Measurements from ENCODE around the gene ITFG1. TPM values are rescaled to one million over a fixed set of nuclear protein-coding genes. Genes with fewer than 3 reads are reported as not detected.
"Not testable (repeated sequence)": the region's sequence is repeated elsewhere in the genome, so short reads cannot be mapped to it uniquely, and the experiment has no call there.

ITFG1 gene
- total RNA-seq, 1 donor from 2014 or later, result 69.6 TPM

DNA sequence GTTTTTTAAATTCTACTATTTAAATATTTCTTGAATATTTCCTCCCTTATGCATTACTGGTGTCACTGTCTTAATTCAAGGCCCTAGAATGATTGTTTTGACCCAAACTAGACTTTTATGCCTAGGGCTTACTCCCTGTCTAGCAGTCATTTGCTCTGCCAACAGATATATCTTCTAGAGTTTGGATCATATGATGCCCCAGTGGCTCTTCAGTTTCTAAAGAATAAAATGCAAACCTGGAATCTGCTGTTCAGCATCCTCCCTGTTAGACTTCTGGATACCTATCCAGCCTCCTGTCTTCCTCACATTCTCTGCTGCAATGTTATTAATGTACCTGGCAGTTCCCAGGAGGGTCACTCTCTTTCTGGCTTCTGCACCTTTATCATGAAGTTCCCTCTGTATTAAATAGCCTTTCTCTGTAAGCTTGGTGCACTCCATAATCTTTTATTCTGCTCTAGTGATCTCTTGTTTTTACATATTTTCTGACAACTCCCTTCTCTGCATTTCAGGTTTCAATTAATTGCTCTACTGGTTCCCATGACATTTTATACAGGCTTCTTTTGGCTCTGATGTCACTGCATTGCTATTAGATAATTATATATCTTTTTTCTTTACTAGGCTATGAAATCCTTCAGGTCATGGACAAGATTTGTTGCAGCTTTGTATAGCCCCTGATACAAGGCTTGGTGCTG, 15.9 kb upstream of the ITFG1 start:
- DNase-seq (ENCODE audit: low spot score), result no peak
- intact Hi-C loops (cut with DNase I), result no loop called here

DNA sequence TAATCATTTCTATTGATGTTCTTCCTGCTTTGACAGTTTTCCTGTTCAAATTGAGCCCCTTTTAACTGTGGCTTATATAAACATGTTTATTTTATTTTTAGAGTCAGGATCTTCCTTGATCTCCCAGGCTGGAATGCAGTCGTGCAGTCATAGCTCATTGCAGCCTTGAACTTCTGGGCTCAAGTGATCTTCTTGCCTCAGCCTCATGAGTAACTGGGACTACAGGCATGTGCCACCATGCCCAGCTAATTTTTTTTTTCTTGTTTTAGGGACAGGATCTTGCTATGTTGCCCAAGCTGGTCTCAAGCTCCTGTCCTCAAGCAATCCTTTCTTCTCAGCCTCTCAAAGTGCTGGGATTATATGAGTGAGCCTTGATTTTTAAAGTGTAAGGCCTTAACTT, 14.9 kb upstream of the ITFG1 start:
- intact Hi-C loops (cut with DNase I), result no loop called here
- no peak for DNase-seq (ENCODE audit: low spot score)

DNA sequence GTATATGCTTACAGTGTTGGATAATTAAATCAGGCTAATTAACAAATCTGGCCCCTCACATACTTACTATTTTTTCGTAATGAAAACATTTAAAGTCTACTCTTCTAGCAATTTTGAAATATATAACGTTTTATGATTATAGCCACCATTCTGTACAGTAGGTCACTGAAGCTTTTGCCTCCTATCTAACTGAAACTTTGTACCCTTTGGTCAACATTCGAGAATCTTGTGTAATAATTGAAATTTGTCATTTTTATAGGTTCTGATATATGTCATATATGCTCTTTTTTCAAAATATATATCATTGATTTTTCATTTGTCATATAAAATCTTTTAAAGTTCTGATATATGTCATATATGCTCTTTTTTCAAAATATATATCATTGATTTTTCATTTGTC, 12.9 kb upstream of the ITFG1 start:
- intact Hi-C loops (cut with DNase I), result no loop called here
- DNase-seq (ENCODE audit: low spot score), result no peak

DNA sequence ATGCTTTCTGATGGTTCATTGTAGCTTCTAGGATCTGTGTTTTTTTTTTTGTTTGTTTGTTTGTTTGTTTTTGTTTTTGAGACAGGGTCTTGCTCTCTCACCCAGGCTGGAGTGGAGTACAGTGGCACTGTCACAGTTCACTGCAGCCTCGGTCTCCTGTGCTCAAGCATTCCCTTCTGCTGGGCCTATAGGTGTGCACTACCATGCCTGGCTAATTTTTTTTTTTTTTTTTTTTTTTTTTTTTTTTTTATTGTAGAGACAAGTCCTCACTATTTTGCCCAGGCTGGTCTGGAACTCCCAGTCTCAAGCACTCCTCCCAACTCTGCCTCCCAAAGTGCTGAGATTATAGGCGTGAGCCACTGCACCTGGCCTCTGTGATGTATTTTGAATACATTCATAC, 12.1 kb upstream of the ITFG1 start:
- intact Hi-C loops (cut with DNase I); DNase-seq (ENCODE audit: low spot score): not testable (repeated sequence)

DNA sequence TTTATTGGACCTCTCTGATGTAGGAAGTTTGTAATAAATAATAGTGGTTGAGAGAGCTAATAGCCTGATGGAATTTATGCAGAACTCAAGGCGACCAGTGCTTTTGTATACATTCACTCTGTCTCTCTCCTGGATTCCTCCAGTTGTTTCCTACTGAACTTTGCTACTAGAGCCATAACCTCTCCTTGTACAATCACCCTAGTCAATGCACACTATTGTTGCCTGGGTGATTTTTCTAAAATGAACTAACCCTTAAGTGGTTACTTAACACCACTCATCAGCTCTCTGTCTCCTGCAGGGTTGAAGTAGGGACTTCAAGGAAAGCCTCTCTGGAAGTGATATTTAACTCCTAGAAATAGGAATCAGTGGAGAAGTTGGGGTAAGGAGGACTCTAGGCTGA, 9.9 kb upstream of the ITFG1 start:
- intact Hi-C loops (cut with DNase I), result no loop called here
- DNase-seq (ENCODE audit: low spot score), result no peak

DNA sequence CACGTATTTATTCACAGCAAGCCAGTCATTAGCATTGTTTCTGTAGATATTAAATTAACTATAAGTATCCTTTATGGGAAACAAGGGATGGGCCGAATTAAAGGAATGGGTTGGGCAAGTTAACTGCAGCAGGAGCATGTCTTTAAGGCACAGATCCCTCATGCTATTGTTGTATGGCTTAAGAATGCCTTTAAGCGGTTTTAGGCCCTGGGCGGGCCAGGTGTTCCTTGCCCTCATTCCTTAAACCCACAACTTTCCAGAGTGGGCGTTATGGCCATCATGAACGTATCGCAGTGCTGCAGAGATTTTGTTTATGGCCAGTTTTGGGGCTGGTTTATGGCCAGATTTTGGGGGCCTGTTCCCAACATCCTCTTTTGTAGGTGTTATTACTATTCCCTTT, 9.3 kb upstream of the ITFG1 start:
- intact Hi-C loops (cut with DNase I), result no loop called here
- DNase-seq (ENCODE audit: low spot score), result no peak

DNA sequence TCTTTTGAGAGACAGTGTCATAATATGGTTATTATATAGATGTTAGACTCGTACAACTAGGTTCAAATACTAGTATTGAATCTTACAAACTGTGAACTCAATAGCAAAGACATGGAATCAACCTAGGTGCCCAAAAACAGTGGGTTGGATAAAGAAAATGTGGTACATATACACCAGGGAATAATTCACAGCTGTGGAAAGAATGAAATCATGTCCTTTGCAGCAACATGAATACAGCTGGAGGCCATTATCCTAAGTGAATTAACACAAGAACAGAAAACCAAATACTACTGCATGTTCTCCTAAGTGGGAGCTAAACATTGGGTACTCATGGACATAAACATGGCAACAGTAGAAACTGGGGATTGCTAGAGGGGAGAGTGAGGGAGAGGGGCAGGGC, 8.4 kb upstream of the ITFG1 start:
- no peak for DNase-seq (ENCODE audit: low spot score)
- intact Hi-C loops (cut with DNase I), result loop anchor here (10.0 kb wide), 1 partner anchor 324 kb away; the partner anchor contains the start of gene NETO2

DNA sequence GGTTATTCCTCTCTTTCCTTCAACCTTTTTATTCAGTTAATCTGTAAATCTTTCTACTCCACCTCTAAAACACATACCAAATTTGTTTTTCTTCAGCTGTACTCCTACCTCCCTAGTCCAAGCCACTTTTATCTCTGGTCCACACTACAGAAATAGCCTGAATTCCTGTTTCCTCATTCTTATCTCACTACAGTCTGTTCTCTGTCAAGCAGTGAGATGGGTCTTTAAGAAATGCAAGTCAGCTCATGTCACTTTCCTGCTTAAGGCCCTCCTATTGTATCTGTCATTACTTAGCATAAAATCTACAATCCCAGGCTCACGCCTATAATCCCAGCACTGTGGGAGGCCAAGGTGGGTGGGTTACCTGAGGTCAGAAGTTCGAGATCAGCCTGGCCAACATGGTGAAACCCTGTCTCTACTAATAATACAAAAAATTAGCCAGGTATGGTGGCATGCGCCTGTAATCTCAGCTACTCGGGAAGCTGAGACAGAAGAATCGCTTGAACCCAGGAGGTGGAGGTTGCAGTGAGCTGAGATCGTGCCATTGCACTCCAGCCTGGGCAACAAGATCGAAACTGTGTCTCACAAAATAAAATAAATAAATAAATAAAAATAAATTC, 7.3 kb upstream of the ITFG1 start:
- DNase-seq (ENCODE audit: low spot score), result not testable (repeated sequence)
- intact Hi-C loops (cut with DNase I), result loop anchor here (10.0 kb wide), 1 partner anchor 323 kb away; the partner anchor contains the start of gene NETO2

DNA sequence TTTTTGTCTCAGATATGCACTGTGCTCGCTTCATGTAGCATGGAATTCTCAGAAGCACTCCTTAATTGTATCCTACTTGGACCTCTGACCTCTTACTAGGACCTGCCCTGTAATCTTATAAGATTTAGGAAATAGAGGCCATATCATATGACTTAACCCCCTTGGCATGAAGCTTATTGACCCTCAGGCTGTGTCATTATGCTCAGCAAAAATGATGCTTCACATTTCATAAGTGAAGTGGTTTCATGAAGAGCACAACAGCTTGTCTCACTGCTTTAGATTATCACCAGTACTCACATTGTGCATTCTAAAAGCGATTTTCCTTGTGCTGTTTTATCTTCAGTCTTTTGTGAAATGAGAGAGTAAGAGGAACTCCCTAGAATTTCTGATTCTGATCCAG, 6.6 kb upstream of the ITFG1 start:
- intact Hi-C loops (cut with DNase I), result loop anchor here (10.0 kb wide), 1 partner anchor 323 kb away; the partner anchor contains the start of gene NETO2
- DNase-seq (ENCODE audit: low spot score), result no peak

DNA sequence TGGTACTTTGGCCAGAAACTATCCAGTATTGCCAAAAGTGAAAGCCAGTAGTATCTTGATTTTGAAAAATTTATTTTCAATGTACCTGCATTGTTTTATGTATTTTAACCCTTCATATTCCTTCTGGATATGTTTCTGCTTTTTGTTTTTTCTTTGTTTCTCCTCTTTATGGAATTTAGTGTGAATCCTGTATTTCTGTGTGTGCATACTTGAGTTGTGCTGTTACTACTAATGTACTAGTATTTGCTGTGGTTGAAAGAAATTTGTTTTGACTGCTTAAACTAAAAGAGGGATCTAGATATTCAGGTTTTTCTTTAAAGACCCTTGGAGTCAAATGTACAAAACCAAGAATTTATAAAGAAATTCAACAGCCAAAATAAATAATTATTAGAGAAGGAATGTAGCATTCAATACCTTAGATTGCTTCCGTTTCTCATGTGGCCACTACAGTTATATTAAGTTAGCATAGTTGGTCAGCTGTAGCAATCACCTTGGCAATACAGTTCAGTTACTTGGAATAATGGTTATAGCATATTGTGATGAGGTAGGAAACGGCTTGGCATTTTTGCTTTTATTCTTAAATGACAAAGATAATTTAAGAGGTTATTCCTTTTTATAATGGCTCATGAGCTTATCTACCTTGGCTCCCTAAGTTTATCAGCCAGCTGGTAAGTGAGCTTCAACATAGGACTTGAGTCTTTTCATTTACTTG, 5.2 kb upstream of the ITFG1 start:
- intact Hi-C loops (cut with DNase I), result loop anchor here (10.0 kb wide), 1 partner anchor 321 kb away; the partner anchor contains the start of gene NETO2
- no peak for DNase-seq (ENCODE audit: low spot score)

DNA sequence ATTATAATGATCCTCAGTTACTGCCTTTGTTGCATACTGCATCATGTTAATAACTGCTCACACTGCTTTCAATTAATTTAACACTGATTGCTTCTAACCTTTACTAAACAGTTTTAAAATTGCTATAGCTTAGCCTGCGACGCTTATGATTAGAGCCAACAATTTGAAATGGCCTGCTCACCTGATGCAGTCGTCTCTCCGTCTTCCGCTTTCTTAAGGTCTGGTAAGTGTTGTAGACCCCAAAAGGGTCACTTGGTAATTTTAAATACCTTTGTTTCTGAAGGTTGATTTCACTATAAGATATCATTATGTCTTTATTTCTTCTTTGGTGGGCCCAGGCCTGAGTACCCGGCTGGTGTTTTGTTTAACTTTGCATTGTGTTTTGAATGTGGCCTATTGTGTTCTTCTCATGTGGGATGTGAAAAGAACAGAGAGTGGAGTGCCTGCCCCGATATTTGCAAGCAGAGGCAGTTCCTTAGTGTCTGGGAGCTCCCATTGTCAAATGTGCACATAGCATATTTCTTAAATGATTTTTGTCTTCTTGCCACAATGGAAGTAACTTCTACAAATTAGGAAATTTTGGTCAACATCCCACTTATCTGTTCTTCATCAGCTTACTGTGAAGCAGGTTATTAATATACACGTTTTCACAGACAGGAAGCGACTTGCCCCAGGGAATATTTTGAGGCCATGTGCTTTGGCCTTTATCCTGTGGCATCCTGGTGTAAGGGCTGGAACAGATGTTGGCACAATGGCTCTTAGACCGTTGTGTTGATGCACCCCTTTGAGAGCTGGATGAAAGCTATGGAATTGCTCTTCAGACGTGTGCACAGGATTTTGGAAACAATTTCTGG, 3.1 kb upstream of the ITFG1 start:
- intact Hi-C loops (cut with DNase I), result loop anchor here (10.0 kb wide), 1 partner anchor 319 kb away; the partner anchor contains the start of gene NETO2
- DNase-seq (ENCODE audit: low spot score), result no peak

DNA sequence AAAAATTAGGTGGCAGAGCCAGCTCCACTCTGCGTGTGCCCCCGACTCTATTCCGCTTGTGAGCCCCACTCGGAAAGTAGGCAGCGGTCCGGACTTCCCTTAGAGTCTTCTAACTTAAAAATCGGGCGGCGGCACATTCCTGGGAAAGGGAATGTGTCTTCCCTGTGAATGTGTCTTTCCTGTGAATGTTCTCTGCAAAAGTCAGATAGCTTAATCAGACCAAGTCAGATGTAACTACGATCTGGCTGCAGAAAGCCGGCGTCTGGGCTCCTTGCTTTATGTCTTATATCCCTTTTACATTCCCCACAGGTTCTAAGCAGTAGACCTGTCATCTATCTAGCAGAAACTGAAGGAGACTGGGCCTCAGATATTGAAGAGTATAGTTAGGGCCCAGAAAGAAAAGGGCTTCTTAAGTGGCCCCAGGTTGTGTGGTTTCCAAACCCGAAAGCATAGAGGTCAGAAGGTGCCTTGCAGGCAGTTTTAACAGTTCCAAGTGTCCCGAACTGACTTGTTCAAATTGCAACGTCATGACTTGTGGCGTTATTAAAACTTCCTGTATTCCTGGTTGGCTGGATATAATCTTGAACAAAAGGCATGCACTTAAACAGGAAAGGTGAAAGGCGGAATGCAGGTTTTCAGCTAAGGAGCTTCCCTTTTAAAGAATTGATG, 869 bp upstream of the ITFG1 start:
- intact Hi-C loops (cut with DNase I), result loop anchor here (2.0 to 10.0 kb wide), 2 partner anchors 31 to 317 kb away; partner anchors contain the start of gene NETO2

DNA sequence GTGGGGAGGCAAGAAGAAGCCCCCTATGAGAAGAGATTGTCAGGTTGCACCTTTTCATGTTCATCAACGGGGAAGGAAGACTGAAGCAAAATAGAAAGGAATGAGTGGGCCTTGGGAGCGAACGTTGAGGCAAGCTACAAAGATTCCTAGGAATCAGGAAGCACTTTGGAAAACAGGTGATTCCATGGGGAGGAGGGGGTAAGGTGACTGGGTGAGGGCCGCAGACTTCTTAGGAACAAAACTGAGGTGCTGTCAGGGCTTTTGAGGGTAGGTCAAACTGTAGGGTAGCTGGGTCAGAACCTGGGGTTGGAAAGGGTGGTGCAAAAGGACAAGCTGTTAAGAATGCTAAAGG, 528 bp downstream of the ITFG1 start:
- DNase-seq (ENCODE audit: low spot score), result no peak
- intact Hi-C loops (cut with DNase I), result loop anchor here (2.0 to 10.0 kb wide), 2 partner anchors 32 to 316 kb away; partner anchors contain the start of gene NETO2

More for the DNA sequence above, 869 bp upstream of the ITFG1 start:
- DNase-seq (ENCODE audit: low spot score), result no peak

DNA sequence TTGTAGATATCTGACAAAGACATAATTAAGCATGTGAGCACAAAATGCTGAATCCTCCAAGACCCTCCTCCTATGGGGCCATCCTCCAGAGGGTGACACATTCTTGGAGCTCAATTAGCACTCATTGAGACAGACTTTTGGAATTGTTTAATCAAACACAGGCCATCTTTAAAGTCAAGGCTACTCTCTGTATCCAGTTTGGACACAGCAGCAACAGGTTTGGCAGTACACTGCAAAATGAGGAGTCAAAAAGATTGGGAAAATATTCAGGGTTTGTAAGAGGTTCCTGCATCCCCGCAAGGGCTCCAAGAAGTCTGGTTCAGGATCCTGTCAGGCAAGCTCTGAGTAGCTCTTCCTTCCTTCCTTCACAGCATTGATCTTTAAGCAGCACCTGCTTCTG, 1.3 kb downstream of the ITFG1 start:
- intact Hi-C loops (cut with DNase I), result loop anchor here (2.0 to 10.0 kb wide), 2 partner anchors 33 to 315 kb away; partner anchors contain the start of gene NETO2

DNA sequence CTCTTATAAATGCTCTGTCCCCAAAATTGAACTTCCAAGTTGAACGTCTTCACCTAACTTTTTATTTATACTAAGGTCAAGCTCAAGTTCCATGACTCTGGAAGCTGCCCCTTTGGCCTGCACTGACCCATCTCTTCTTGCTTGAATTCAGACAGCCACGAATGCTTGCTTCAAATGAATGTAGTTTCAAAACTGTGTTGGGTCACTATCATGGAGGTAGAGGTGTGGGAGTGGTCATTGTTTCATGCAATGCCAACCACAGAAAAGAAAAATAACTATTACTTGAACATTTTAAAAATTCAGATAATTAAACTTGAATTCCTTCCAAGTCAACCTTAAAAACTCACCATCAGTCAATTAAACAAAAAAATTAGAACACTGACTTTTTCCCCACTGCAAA, 2.5 kb downstream of the ITFG1 start:
- DNase-seq (ENCODE audit: low spot score), result no peak
- intact Hi-C loops (cut with DNase I), result no loop called here

More for the DNA sequence above, 1.3 kb downstream of the ITFG1 start:
- no peak for DNase-seq (ENCODE audit: low spot score)

DNA sequence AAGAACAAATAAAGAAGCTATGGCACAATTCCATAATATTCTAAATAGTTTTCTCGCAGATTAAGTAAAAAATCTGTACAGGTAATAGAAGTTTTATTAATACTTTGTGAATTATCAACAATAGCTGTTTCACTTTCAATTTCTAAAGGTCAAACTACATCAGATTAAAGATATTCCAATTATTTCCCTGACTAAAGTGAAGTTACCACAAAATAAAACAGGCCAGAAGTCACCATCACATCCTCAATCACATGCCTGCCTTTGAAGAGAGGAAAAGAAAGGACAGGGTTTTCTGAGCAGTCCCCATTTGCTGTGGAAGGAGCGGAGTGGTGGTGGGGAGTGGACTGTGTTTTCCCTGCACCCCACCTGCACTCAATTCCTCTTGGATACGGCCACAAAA, 11.1 kb downstream of the ITFG1 start:
- intact Hi-C loops (cut with DNase I), result no loop called here
- no peak for DNase-seq (ENCODE audit: low spot score)

DNA sequence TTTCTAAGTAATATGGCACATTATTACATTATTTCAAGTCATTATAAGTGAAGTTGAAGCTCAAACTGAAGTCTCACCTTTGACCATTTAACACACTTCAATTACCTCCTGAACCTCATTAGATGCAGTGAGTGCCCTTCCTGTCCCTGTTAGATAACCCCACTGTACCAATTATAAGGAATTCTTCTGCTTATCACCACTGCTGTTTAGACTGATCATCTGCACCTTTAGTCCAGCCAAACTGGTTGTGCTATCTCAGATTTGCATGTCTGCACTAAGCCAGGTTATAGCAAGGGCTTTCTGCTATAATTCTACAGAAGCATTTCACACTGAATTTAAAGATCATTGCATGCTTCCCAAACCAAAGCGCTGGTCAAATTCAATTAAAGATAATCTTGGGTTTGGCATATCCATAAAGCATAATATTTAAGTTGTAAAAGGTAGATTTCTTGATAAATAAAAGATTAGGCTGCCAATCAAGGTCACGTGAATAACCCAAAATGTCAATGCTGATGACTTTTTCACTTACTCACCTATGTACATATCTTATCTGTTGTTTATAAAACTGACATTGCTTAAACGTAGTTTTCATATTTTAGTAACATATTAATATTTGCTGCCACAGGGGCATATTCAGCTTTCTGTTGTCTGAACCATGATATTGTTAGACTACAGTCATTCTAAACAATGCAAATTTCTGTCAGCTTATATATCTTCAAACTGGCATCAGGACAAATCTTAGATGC, 11.9 kb downstream of the ITFG1 start:
- DNase-seq (ENCODE audit: low spot score), result no peak
- intact Hi-C loops (cut with DNase I), result no loop called here

DNA sequence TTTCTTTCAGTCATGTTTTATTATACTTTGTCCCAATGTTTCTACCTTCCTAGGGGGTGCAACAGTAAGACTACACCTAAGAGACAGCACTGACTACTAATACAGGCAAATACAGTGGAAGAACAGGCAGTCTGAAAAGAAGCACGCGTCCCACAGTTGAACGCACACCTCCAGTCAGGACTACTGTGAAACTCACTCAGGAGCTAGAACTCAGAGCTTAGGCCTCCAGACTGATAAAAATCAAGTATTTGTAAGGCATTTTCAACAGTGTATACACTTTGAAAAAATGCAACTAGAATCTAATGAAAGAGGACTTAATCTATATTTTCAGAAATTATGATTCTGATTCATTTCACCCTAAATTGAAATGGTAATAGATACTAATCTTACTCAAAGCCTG, 14.4 kb downstream of the ITFG1 start:
- intact Hi-C loops (cut with DNase I), result no loop called here
- DNase-seq (ENCODE audit: low spot score), result no peak
